ENCODE results near the gene ASAP3. TPM values are rescaled to one million over a fixed set of nuclear protein-coding genes. Genes with fewer than 3 reads are reported as not detected.

The ASAP3 gene
- total and polyA plus RNA-seq, 9 of the 15 experiments (the other 6 are each of a cell fraction or from before 2014, with no cell fraction given) = 1.7 to 31.2 (median 17.4) TPM

DNA sequence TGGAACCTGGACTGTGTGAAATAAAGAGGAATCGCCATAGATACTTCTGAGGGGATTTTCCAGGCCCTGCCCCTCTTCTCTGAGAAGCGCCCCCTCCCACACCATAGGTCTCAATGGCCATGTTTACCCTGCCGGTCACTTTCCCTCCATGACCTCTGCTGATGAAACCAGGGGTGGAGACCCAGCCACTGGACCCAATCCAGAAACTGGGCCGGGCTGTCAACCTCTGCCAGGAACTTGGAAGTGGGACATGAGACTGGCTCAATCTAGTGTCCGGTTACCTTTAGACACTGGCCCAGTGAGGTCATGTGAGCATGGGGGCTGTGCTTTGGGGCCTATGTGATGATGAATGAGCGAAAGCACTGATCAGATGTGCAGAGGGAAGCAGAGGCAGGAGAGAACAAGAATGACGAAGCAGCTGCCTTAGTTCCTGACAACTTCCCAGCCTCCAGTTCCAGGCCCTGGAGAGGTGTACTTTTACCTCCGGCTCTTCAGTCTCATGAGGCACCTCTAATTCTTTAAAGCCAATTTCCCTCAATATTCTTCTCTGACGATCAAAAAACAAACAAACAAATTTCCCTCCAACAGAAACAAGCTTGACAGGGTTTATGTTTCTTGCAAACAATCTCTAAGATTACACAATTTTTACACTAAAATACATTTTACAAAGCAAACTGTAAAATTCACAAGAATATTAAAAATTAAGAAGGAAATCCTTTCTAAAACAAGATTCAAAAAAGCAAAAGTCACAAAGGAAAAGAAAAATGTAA lies 4.9 kb downstream of the ASAP3 start (continued):
- TF ChIP-seq FOXJ3 (CRISPR knock-in tag; IDR thresholded peaks at IDR 0.05) (no peak), HLTF (IDR thresholded peaks at IDR 0.05) (no peak), SRF (CRISPR knock-in tag; IDR thresholded peaks at IDR 0.05) (0 out of 4 replicates have a peak, but pooled peaks have one; percentile 8 to 24), MCM3 (IDR thresholded peaks at IDR 0.05) (no peak), ZNF175 (CRISPR knock-in tag; IDR thresholded peaks at IDR 0.05; ENCODE audit: low read depth) (peak; percentile 90; the same call in 1 of the 2 replicates), CCAR2 (IDR thresholded peaks at IDR 0.05; ENCODE audit: low read depth, low read length) (no peak), CBFA2T3 (IDR thresholded peaks at IDR 0.05) (peak; percentile 20; the same call in 1 of the 2 replicates), GATAD2B (IDR thresholded peaks at IDR 0.05; ENCODE audit: borderline replicate concordance) (no peak; the same call in 1 of the 2 replicates), ZBED1 (IDR thresholded peaks at IDR 0.05) (no peak), PTBP1 (IDR thresholded peaks at IDR 0.05; ENCODE audit: low read depth, low read length) (no peak), IFI16 (CRISPR knock-in tag; IDR thresholded peaks at IDR 0.05) (no peak), MED1 (CRISPR knock-in tag; IDR thresholded peaks at IDR 0.05; ENCODE audit: borderline replicate concordance) (no peak), ZNF695 (CRISPR knock-in tag; IDR thresholded peaks at IDR 0.05) (no peak), RFX5 (IDR thresholded peaks at IDR 0.05; ENCODE audit: low read depth, low read length) (no peak)
- TF ChIP-seq, protein P1, sequence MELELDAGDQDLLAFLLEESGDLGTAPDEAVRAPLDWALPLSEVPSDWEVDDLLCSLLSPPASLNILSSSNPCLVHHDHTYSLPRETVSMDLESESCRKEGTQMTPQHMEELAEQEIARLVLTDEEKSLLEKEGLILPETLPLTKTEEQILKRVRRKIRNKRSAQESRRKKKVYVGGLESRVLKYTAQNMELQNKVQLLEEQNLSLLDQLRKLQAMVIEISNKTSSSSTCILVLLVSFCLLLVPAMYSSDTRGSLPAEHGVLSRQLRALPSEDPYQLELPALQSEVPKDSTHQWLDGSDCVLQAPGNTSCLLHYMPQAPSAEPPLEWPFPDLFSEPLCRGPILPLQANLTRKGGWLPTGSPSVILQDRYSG (tag; conservative IDR thresholded peaks at IDR 0.05; ENCODE audit: low read depth) = 0 out of 2 replicates have a peak, but pooled peaks have one; percentile 36
- TF ChIP-seq, protein P2, sequence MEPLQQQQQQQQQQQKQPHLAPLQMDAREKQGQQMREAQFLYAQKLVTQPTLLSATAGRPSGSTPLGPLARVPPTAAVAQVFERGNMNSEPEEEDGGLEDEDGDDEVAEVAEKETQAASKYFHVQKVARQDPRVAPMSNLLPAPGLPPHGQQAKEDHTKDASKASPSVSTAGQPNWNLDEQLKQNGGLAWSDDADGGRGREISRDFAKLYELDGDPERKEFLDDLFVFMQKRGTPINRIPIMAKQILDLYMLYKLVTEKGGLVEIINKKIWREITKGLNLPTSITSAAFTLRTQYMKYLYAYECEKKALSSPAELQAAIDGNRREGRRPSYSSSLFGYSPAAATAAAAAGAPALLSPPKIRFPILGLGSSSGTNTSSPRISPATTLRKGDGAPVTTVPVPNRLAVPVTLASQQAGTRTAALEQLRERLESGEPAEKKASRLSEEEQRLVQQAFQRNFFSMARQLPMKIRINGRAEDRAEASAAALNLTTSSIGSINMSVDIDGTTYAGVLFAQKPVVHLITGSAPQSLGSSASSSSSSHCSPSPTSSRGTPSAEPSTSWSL (CRISPR knock-in tag; IDR thresholded peaks at IDR 0.05; ENCODE audit: borderline replicate concordance) = no peak
- TF ChIP-seq, protein P3, sequence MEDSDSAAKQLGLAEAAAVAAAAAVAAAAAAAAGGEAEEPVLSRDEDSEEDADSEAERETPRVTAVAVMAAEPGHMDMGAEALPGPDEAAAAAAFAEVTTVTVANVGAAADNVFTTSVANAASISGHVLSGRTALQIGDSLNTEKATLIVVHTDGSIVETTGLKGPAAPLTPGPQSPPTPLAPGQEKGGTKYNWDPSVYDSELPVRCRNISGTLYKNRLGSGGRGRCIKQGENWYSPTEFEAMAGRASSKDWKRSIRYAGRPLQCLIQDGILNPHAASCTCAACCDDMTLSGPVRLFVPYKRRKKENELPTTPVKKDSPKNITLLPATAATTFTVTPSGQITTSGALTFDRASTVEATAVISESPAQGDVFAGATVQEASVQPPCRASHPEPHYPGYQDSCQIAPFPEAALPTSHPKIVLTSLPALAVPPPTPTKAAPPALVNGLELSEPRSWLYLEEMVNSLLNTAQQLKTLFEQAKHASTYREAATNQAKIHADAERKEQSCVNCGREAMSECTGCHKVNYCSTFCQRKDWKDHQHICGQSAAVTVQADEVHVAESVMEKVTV (CRISPR knock-in tag; IDR thresholded peaks at IDR 0.05) = no peak
- TF ChIP-seq, protein P4, sequence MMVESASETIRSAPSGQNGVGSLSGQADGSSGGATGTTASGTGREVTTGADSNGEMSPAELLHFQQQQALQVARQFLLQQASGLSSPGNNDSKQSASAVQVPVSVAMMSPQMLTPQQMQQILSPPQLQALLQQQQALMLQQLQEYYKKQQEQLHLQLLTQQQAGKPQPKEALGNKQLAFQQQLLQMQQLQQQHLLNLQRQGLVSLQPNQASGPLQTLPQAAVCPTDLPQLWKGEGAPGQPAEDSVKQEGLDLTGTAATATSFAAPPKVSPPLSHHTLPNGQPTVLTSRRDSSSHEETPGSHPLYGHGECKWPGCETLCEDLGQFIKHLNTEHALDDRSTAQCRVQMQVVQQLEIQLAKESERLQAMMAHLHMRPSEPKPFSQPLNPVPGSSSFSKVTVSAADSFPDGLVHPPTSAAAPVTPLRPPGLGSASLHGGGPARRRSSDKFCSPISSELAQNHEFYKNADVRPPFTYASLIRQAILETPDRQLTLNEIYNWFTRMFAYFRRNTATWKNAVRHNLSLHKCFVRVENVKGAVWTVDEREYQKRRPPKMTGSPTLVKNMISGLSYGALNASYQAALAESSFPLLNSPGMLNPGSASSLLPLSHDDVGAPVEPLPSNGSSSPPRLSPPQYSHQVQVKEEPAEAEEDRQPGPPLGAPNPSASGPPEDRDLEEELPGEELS (CRISPR knock-in tag; IDR thresholded peaks at IDR 0.05; ENCODE audit: borderline replicate concordance) = no peak
- TF ChIP-seq, protein P5, sequence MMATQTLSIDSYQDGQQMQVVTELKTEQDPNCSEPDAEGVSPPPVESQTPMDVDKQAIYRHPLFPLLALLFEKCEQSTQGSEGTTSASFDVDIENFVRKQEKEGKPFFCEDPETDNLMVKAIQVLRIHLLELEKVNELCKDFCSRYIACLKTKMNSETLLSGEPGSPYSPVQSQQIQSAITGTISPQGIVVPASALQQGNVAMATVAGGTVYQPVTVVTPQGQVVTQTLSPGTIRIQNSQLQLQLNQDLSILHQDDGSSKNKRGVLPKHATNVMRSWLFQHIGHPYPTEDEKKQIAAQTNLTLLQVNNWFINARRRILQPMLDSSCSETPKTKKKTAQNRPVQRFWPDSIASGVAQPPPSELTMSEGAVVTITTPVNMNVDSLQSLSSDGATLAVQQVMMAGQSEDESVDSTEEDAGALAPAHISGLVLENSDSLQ (IDR thresholded peaks at IDR 0.05) = peak; percentile 95
